Heart left ventricle (tissue), 13 donors: ENCODE results near the gene ECEL1.

ENCODE experiments used
- POLR2A ChIP-seq, 2 donors: fragments of 450-650 bp; IDR thresholded peaks; one replicate each; pipeline ENCODE4 v1.6.1; 2017; ENCODE audit warnings: antibody characterized with exemption in 2 of 2, mild to moderate bottlenecking in 2 of 2, moderate library complexity in 2 of 2
- TF ChIP-seq, protein P1 (sequence below), 12 donors: fragments of 200-600 bp; sonication (generic) in 4 of 12; IDR thresholded peaks; one replicate each; pipeline versions ENCODE4 v1.5.0 to v1.8.0; 2018 to 2022; ENCODE audit warnings: antibody characterized with exemption in 12 of 12, mild to moderate bottlenecking in 5 of 12
- donor health status: ischemic (EF 13 %, LVEDD 7.1; RV severe dilation, severe dysfunction).
- donor health status: DM: no; HTN: yes; CAD: no.
- donor health status: DM: no; HTN: no; CAD: no.
- donor health status: ischemic (EF 25% LVEDD 6.9; RV normal size, moderate dysfunction).
- donor health status: ischemic (EF 25% LVEDD 5.7; RV mildly dilated, moderate dysfunction).
- donor health status: ischemic (EF 35%, LVEDD 5.7; RV mildly dilated, moderate dysfunction).
- donor health status: nonischemic (EF 11% LVEDD 7.7; RV severe dilation, severe dysfunction).
- donor health status: DM: yes; HTN: yes; CAD: no.
- donor health status: PGD.
- donor health status: ischemic (EF 29% LVEDD 5.4; RV normal size, mild dysfunction).
- donor health status: nonischemic (EF 23%, LVEDD 6.1; RV moderate dilation, normal function).

DNA sequence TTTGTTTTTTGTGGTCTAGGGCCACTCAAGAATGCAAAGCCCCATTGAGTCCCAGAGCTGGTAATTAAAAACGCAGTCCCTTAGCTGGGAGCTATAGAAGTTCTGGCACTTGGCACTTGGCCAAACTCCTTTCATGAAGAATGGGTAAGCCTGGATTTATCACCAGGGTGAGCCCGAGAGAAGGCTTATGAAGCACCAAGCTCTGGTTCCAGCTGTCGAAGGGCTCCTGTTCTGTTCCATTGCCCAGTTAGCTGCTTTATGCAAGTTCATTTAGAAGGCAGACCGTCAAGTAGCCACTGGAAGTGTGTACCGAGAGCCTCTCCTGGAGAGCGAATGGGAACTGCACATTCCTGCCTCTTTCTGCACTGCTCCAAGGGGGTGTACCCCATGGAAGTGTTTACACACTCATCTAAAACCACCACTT, 14.2 kb downstream of the ECEL1 start:
- no peak for TF ChIP-seq POLR2A (IDR thresholded peaks at IDR 0.05)
- TF ChIP-seq, protein P1, sequence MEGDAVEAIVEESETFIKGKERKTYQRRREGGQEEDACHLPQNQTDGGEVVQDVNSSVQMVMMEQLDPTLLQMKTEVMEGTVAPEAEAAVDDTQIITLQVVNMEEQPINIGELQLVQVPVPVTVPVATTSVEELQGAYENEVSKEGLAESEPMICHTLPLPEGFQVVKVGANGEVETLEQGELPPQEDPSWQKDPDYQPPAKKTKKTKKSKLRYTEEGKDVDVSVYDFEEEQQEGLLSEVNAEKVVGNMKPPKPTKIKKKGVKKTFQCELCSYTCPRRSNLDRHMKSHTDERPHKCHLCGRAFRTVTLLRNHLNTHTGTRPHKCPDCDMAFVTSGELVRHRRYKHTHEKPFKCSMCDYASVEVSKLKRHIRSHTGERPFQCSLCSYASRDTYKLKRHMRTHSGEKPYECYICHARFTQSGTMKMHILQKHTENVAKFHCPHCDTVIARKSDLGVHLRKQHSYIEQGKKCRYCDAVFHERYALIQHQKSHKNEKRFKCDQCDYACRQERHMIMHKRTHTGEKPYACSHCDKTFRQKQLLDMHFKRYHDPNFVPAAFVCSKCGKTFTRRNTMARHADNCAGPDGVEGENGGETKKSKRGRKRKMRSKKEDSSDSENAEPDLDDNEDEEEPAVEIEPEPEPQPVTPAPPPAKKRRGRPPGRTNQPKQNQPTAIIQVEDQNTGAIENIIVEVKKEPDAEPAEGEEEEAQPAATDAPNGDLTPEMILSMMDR (IDR thresholded peaks at IDR 0.05): no peak
